NCI-H2107 treated with DMSO at 0.1 percent for 48 hours (cell line): ENCODE measurements around the gene ZNF683.
"Not testable (repeated sequence)": the region's sequence is repeated elsewhere in the genome, so short reads cannot be mapped to it uniquely, and the experiment has no call there.

ENCODE experiments used
- DNase-seq: peaks from one replicate; lab custom pipeline; 2025; ENCODE audit not compliant: unreplicated experiment; lab: John Stamatoyannopoulos, UW

Gene ZNF683

DNA sequence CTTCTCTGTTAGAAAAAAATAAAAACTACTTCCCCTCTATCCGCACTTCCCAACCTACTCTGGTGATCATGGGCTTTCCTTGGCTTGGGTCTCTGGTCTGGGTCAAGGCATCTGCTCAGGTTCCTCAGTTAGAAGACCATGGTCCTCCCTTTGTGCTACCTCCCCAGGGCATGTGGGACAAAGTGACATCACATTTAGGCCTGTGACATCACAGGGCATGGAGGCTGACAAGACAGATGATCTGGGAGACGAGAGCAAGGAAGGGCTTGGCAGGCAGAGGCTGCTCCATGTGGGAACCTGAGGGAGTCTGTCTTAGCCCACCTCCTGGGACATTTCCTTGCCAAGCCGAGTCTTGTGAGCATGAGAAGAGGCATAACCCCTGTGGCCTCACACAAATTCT lies at the start of gene ZNF683:
Gene ZNF683, minus strand, starts transcription at position 140 of the 400 bp plus-strand sequence. CDS start 4,179 bp downstream, outside the sequence.
- not testable (repeated sequence) for DNase-seq

DNA sequence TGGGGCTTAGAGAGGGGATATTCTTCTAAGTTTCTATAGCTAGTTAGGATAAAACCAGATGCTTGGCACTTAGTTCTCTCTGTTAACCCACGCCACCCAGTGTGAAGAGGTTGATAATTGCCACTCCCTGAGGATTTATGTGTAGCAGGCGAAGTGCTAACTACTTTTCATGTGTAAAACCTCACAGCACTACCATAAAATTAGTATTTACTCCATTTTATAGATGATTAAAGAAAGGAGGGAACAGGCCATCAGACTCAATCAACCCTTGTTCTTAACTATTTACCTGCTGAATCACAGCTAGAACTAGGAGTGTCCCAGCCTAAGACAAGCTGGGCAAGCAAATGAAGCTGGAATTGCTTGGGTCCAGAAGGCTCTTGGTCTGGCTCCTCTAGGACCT lies 46.9 kb upstream of the ZNF683 start:
- peak; percentile 34 for DNase-seq

DNA sequence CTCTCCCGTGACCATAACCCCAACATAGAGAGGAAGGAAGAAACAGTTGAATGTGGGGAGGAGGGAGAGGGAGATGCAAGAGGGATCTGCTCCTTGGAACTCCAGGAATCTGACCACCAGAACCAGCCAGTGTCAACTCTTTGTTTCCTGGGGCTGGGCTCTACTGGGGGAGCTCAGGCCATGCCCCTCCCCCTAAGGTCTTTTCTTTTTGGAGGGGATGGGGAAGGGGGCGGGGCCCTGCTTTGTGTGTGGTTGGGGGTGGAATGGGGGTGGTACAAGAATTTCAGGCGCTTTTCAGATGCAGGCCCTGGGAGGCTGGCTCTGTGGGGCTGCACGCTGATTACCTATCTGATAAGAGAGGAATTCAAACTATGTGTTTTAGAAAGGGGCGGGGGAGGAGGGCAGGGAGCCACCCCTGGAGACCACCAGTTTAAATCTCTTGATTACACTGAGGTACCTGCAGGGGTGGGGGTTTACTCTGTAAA lies 46.4 kb upstream of the ZNF683 start:
- no peak for DNase-seq

DNA sequence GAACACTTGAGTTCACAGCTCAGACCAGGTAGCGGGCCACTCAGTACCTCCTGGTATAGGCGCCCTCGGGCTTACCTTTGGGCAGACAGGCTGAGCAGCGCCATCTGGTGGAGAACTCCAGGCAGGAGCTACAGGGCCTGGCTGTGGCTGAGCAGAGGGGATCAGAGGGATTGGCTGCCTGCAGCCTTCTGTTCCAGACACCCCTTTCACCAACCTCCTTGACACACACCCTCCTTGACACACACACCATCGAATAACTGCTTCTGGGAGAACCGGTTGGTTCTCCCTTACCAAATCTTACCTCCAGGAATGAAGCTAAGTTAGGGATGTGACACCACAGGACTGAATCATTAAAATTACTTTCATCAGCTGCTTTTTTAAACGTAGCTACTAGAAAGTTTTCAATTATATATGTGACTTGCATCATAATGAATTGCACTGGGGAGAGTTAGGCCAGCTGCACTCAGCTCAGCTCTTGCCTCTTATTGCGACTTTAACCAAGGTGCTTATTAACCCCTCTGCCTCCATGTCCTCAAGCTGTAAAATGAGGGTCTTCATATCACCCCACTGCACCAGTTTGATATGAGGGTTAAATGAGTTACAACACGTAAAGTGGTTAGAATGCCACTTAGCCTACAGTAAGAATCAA lies 44.7 kb upstream of the ZNF683 start:
- peak; percentile 76 for DNase-seq

DNA sequence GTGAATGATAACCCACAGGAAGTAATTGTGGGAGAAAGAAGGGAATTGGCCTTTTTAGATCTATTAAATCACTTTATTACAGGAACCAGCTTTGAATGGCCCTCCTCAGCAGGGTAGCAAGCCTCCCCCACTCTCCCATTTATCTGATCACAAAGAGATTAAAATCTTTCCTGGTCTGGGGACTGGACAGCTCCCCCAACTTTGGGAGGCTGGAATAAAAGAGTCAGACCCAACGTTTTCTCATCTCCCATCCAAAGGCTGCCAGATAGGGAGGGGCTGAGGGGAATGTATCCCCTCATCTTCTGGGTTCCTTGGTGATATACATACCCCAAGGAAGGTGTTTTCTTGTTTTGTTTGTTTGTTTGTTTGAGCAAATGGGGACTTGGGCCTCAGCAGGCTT lies 40.5 kb upstream of the ZNF683 start:
- DNase-seq = no peak

DNA sequence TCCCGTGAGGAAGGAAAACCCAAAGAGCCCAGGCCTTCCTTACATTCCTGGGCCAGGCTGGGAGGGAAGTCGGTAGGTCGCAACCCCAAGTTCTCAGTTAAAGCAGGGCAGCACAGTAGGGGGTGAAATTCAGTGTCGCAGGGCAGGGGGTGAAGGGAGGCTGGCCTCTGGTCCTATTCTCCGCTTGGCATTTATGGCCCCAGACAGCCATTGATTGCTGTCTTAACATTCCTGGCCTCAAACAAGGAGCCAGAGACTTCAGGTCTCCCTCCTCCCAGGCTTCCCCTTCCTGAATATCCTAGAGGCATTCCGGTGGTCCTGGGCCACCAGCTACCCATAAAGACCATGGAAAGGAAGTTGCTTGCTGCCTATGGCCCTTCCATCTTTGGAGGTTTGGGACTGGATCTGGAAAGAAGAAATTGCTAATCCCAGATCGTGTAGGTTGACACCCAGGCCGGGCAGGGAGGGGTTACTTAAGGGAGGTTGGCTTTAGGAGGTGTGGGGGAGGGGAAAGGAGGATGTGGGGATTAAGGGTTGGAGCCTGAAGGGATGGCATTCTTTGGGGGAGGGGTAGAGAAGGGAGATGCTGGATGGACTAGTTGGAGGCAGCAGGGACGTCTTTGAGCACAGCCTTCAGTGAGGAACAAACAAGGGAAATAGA lies 39.8 kb upstream of the ZNF683 start:
- DNase-seq = no peak

DNA sequence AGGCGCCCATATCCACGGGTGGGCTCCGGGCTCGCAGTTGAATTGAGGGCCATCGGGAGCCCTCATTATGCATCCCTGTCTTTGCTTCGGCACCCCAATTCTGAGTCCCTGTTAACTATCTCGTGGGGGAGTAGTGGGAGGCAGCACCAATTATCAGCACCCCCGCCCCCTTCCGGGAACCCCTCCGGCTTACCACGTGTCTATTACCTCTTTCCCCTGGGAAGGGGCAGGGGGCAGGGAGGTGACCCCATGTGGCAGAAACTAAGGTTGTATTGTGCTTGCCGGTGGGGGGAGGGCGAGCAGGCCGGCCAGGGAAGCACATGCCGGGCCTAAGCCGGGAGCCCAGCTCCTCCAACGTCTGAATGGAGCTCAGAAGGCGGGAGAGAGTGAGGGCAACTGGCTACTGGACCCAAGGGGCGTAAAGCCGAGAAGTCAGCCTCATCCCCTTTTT lies 39.1 kb upstream of the ZNF683 start:
- DNase-seq = no peak

DNA sequence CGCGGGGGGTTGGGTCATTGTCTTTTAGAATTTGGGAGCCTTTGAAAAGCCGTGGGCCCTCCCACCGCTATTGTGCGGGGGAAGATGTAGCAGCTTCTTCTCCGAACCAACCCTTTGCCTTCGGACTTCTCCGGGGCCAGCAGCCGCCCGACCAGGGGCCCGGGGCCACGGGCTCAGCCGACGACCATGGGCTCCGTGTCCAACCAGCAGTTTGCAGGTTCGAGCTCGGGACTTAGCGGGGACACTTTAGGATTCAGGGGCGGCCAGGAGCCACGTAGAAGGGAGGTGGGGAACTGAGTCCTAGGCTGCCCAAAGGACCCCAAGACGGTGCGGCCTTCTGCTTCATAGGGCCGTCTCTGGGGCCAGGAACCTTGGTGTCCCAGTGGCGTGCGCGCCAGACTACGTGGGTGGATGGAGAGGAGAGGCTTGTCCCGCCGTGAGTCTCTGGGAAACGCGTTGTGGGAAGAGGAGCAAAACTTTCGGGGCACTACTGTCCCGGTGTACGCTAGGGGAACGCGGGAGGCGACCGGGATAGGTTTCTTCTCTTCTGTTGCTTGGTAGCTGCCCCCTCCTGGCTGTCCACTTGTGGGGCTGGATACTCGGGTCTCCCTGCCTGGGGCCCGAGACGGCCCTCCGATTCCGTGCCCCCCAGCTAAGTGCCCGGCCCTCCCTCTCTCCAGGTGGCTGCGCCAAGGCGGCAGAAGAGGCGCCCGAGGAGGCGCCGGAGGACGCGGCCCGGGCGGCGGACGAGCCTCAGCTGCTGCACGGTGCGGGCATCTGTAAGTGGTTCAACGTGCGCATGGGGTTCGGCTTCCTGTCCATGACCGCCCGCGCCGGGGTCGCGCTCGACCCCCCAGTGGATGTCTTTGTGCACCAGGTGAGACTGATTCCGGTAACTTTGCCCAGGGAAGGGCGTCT lies 38.4 kb upstream of the ZNF683 start, which contains the start of gene LIN28A:
Gene LIN28A, plus strand, starts transcription at position 112 of the 918 bp plus-strand sequence. Its CDS starts 75 bp downstream, at position 187.
- DNase-seq = no peak

DNA sequence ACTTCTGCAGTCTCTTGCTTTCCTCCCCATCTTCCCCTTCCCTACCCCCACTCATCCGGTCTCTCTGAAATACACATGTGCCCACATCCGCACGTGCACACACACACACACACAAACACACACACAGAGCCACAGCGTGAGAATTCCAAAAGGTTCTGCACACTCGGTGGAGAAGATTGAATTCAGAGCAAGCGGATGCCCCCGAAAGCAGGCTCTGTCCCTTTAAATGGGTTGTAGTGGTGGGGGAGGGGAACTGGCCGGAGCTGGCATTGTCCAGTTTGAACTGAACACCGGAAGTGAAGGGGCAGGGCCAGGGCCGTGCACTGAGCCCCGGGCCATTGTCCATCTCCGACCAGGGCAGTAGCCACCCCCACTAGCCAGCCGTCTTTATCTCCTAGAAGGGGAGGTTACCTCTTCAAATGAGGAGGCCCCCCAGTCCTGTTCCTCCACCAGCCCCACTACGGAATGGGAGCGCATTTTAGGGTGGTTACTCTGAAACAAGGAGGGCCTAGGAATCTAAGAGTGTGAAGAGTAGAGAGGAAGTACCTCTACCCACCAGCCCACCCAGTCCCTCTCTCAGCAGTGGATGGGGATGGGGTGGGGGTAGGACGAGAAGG lies 36.7 kb upstream of the ZNF683 start:
- DNase-seq = no peak

DNA sequence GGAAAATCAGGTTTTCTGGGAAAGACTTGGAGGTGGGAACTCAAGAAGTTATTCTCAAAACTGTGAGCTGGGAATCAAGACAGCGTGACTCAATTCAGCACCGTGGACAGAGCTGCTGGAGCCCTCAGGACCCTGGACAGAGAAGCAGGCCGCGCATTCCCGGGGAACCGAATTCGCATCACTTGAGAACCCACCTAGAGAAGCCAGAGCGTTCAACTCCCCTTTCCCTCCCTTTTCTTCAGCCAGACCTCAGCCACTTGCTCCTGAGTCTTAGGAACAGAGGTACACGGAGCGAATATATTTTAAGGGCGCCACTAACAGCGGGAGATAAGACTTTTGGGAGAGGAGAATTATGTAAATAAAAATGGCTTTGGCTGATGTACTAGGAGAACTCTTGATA lies 36.1 kb upstream of the ZNF683 start:
- DNase-seq = no peak

DNA sequence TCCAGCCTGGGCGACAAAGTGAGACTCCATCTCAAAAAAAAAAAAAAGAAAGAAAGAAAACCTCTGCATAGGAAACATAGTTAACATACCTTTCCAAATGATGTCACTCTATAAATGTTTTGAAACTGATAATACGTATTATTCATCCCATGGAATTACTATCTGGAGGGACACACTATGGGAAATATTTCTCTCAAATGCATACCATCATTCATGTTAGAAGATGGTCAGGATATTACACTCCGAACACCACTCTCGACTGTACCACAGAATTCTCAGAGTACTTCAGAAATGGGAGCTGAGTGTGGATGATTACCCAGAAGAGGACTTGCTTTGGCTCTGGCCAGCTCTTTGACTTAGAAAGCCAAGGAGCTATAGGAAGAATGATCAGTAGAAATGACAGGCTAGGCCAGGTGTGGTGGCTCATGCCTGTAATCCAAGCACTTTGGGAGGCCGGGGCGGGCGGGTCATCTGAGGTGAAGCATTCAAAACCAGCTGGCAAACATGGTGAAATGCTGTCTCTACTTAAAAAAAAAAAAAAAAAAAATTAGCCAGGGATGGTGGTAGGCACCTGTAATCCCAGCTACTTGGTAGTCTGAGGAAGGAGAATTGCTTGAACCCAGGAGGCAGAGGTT lies 32.8 kb upstream of the ZNF683 start:
- DNase-seq = no peak

DNA sequence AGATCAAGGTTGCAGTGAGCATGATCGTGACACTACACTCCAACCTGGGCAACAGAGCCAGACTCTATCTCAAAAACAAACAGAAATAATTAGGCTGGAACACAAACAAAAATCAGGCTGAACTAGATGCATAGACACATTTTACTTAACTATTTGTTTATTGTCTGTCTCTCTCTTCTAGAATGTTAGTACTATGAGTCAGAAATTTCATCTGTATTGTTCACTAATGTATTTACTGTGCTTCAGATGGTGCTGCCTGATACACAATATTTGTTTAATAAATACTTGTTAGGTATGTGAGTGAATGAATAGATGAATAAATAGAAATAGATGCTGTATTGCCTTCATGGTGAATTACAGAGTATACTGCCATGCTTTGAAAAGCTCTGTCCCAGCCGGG lies 32.1 kb upstream of the ZNF683 start:
- no peak for DNase-seq

DNA sequence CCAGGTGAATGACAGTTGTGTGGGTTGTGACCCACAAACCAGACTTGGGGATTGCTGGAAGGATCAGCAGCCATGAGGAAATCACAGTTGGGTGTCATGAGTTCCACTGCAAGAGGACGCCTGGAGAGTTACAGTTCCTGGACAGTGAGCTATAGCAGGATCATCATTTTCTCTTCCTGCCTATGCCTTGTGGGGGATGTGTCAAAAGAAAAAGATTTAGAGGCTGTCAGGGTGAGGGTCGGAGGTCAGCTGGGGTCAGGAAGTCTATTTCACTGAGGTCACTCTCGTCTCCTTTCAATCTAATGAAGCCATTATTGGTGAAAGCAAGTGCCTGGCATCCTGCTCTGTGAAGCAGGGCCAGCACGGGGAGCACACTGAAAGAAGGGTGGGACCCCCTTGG lies 31.1 kb upstream of the ZNF683 start:
- no peak for DNase-seq

DNA sequence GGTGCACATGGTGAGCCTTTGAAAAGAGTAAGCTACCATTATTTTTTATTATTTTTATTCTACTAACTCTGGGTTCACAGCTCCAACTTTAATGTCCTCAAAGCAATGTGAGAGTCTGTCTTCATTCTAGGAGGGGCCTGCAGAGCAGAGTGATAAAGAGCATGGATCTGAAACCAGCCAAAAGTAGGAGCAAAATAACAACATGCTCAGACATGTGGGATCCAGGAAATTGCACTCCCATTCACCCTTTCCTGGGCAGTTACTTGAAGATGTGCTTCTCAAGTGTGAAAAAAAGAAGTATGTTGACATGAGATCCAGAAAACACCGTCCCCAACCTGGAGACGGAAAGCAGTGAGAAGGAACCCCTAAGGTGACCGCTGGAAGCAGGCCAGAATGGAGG lies 29.3 kb upstream of the ZNF683 start:
- DNase-seq = no peak

DNA sequence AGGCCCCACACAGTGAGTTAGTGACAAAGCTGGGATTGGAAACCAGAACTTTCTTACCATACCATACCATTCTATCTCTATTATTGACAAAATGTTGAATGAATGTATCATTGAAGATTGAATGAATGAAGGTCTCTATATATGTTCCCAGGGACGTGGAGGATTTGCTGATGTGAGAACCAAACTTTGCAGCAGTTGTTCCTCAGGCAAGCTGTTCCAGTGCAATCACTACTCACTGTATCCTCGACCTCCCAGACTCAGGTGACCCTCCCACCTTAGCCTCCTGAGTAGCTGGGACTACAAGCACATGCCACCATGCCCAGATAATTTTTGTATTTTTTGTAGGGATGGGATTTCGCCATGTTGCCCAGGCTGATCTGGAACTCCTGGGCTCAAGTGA lies 26.5 kb upstream of the ZNF683 start:
- DNase-seq = no peak

DNA sequence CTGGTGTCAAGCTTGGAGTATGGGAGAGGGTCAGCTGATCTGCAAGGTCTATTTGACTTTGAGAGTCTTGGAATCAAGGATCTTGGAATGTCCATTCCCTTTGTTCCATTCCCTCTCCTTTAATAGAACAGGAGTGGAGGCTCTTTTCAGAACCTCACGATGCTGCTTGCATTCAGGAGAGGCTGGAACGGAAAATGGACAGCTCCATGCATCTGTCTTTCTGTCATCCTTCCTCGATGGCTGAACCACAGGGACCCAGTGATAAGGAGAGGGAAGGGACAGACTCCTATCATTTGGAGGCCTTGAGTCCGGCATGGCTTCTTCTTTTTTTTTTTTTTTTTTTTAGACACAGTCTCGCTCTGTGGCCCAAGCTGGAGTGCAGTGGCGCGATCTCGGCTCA lies 23.2 kb upstream of the ZNF683 start:
- no peak for DNase-seq

DNA sequence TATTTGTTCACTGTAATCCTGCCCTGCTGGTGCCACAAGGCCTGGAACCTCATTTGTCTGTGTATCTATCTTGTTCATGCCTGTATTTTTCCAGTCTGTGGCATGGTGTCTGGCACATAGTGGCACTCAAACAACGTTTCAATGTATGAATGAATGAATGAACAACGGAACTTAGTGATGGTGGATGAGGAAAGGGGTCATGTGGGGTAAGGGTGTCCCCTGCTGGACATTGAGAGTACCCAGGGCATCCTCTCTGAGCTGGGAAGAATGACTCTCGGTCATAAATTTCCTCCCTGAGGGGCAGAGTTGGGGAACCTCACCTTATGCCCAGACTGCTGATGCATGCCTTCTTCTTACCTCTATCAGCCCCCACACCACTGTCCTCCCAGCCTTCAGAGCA lies 18.9 kb upstream of the ZNF683 start:
- no peak for DNase-seq

DNA sequence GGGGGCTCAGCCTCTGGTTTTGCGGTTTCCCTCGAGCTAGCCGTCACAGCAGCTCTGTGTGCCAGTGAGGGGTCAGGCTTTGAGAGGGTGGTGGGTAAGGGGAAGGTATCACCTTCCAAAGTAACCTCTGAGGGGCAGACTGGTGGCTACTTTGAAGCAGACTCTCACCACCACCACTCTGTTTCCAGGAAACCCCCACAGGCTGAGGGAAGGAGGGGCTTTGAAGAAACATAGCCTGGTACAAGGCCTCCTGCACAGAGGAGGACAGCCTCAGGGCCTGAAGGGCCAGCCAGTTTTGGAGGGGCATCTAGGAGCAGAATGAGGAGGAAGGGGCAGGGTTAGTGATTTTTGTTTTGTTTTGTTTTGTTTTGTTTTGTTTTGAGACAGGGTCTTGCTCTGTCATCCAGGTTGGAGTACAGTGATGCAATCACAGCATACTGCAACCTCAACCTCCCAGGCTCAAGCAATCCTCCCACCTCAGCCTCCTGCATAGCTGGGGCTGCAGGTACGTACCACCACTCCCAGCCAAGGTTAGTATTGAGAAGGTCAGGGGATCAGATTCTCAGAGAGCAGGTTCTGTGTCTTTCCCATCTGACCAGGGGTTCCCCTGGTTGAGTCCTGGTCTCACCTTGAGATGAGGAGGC lies 17.2 kb upstream of the ZNF683 start:
- DNase-seq = no peak

DNA sequence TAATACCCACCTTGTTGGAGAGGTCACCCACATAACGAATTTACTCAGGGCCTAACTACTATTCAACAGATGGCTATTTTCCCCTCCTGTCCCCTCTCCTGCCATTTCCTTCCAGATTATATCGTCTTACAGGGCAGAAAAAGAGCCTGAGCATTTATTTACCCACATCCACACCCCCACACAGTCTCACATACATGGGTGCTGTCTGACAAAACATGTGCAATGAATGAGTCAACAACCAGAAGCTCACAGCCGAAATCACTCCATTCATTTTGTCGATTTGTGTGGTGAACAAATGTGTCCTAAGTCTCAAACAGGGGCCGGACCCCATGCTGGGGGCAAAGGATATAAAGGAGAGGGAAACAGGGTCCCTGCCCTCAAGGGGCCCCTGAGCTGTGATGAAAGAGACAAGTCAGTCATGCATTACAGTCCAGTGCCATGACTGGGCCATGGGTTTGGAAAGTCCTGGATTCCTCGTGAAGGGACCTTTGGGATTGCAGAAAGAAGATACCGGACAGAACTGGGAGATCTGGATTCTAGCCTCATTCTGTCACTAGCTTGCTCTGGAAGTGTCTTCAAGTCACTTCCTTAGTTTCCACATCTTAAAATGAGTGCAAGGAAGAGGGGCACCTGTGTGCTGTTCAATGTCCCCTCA lies 16.4 kb upstream of the ZNF683 start:
- no peak for DNase-seq

DNA sequence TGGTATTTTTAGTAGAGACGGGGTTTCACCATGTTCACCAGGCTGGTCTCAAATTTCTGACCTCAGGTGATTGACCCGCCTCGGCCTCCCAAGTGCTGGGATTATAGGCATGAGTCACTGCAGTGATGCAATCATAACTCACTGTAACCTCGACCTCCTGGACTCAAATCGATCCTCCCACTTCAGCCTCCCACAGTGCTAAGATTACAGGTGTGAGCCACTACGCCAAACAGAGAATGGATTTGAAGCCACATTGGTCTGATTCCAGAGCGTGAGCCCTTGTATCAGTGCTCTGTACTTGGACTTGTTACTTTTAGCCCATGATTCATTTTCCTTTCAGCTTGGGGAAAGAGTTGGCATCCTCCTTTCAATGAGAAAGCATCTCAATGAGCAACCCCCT lies 14.9 kb upstream of the ZNF683 start:
- no peak for DNase-seq
